T-helper 9 cell (primary cell): ENCODE data around the gene MTMR10.
A peak's percentile ranks its signal among the peaks of the same experiment; 100 is the strongest.

Experiments used
- DNase-seq: peaks from one replicate; pipeline ENCODE4 v3.0.0-alpha.2; 2020
- total RNA-seq, 2 donors: gene quantifications; one replicate each; lab custom pipeline; 2026; lab: John Stamatoyannopoulos, UW

Gene MTMR10
- total RNA-seq: 32.3 to 46.3 reads per million in 2 donors

- DNase-seq: peak; percentile 59
Observed at GRCh38 chr15:30991255-30992235, at the start of gene MTMR10. MTMR10 (minus strand) TSS chr15:30991628; CDS start chr15:30991506, 122 bp downstream.

- no peak for DNase-seq
Observed at GRCh38 chr15:31040611-31041010, 49.2 kb upstream of the MTMR10 start.

- DNase-seq: no peak
Observed at GRCh38 chr15:31039961-31040360, 48.5 kb upstream of the MTMR10 start.

- no peak for DNase-seq
Observed at GRCh38 chr15:31037731-31038477, 46.5 kb upstream of the MTMR10 start.

GRCh38 chr15:31036783-31037182, 45.4 kb upstream of the MTMR10 start:
- DNase-seq: no peak

- DNase-seq: no peak
Observed at GRCh38 chr15:31035610-31036009, 44.2 kb upstream of the MTMR10 start.

- DNase-seq: no peak
Observed at GRCh38 chr15:31034152-31034551, 42.7 kb upstream of the MTMR10 start.

- DNase-seq: no peak
Observed at GRCh38 chr15:31032961-31033371, 41.5 kb upstream of the MTMR10 start.

GRCh38 chr15:31031471-31032067, 40.1 kb upstream of the MTMR10 start:
- no peak for DNase-seq

GRCh38 chr15:31027910-31028578, 36.6 kb upstream of the MTMR10 start:
- no peak for DNase-seq

GRCh38 chr15:31025996-31026395, 34.6 kb upstream of the MTMR10 start:
- no peak for DNase-seq

GRCh38 chr15:31024979-31025378, 33.6 kb upstream of the MTMR10 start:
- DNase-seq: no peak

- no peak for DNase-seq
Observed at GRCh38 chr15:31024330-31024729, 32.9 kb upstream of the MTMR10 start.

- no peak for DNase-seq
Observed at GRCh38 chr15:31023841-31024240, 32.4 kb upstream of the MTMR10 start.

- no peak for DNase-seq
Observed at GRCh38 chr15:31021067-31021665, 29.7 kb upstream of the MTMR10 start.

GRCh38 chr15:31020542-31020941, 29.1 kb upstream of the MTMR10 start:
- no peak for DNase-seq

- DNase-seq: no peak
Observed at GRCh38 chr15:31019986-31020385, 28.6 kb upstream of the MTMR10 start.

- DNase-seq: no peak
Observed at GRCh38 chr15:31017311-31017710, 25.9 kb upstream of the MTMR10 start.

GRCh38 chr15:31016446-31016915, 25.1 kb upstream of the MTMR10 start:
- DNase-seq: no peak

GRCh38 chr15:31014608-31014925, 23.1 kb upstream of the MTMR10 start:
- no peak for DNase-seq

GRCh38 chr15:31013863-31014607, 22.6 kb upstream of the MTMR10 start:
- DNase-seq: no peak
